OCI-M2 (cell line): ENCODE data around the gene NIPAL3.
"Not testable (repeated sequence)": the region's sequence is repeated elsewhere in the genome, so short reads cannot be mapped to it uniquely, and the experiment has no call there.

Experiments
- DNase-seq: peaks from one replicate; lab custom pipeline; 2025; ENCODE audit not compliant: unreplicated experiment; lab: John Stamatoyannopoulos, UW

Gene NIPAL3

GRCh38 chr1:24514946-24515345 lies 99.3 kb downstream of the NIPAL3 start:
- DNase-seq = no peak

GRCh38 chr1:24515671-24516209 lies 100.1 kb downstream of the NIPAL3 start:
- not testable (repeated sequence) for DNase-seq

DNA sequence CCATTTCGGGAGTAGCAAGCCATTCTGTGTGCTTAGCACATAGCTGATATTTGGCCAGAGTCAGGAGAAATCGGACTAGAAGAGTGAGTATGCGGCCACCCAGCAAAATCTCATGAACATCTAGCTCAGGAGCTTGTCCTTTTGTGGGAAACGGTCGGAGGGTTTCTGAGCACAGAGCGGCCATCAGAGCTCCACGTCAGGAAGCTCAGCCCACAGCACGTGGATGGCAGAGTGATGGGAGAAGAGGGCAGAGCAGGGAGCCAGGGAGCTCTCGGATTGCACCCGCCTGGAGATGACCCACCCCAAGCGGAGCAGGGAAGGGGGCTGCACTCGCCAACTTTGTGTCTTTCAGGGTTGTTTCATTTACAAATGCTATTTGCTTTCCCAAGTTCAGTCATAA lies 100.9 kb downstream of the NIPAL3 start:
- no peak for DNase-seq

- no peak for DNase-seq
These were observed 102.3 kb downstream of the NIPAL3 start for GRCh38 chr1:24517898-24518297.

- not testable (repeated sequence) for DNase-seq
These were observed 104.7 kb downstream of the NIPAL3 start for GRCh38 chr1:24520282-24520681.
